Left ventricle myocardium superior (tissue), 1 donor: ENCODE data around the gene CYP4X1. TPM values are rescaled to one million over a fixed set of nuclear protein-coding genes. Genes with fewer than 3 reads are reported as not detected.
"Not testable (repeated sequence)": the region's sequence is repeated elsewhere in the genome, so short reads cannot be mapped to it uniquely, and the experiment has no call there.

Source experiments
- ATAC-seq: fragments of 200-7000 bp; cut with Tn5 transposase; one replicate; pipeline ENCODE4 v1.9.1; 2020; ENCODE audit warnings: mild to moderate bottlenecking, moderate library complexity
- DNase-seq: peaks from one replicate; pipeline ENCODE4 v3.0.0-alpha.2; 2020
- intact Hi-C: fragments of 100-400 bp; cut with micrococcal nuclease; formaldehyde crosslinking; loops from one replicate; pipeline ENCODE4 v1.11.0; 2022
- total RNA-seq: library from RNA; stranded (reverse); fragmentation: NEBNext Ultra II Directional; extraction: Animal tissue kit (Norgen Biotek cat#: 25700); gene quantifications from one replicate; pipeline ENCODE4 v1.2.1, GENCODE V29; 2021
- donor health status: DM: no; HTN: yes; CAD: no; lungs with severe emphysema.

CYP4X1 gene
- total RNA-seq, 1 donor from 2014 or later = 1.6 TPM

GRCh38 chr1:47067097-47067594 is 43.7 kb downstream of the CYP4X1 start, which contains the start of gene CYP4Z1:
Gene CYP4Z1, plus strand, starts transcription at chr1:47067231. Its CDS starts 260 bp downstream, at chr1:47067491.
- ATAC-seq = no peak
- DNase-seq = no peak
- intact Hi-C loops = no loop called here

GRCh38 chr1:47069080-47069479 is 45.6 kb downstream of the CYP4X1 start:
- ATAC-seq, intact Hi-C loops: not testable (repeated sequence)

GRCh38 chr1:47069509-47069908 is 46.0 kb downstream of the CYP4X1 start:
- ATAC-seq, DNase-seq, intact Hi-C loops: not testable (repeated sequence)

More at GRCh38 chr1:47069080-47069479, 45.6 kb downstream of the CYP4X1 start:
- DNase-seq = not testable (repeated sequence)

GRCh38 chr1:47089356-47089755 is 65.9 kb downstream of the CYP4X1 start:
- not testable (repeated sequence) for ATAC-seq

GRCh38 chr1:47091476-47091875 is 68.0 kb downstream of the CYP4X1 start:
- intact Hi-C loops, DNase-seq, ATAC-seq: not testable (repeated sequence)

More at GRCh38 chr1:47089356-47089755, 65.9 kb downstream of the CYP4X1 start:
- intact Hi-C loops, DNase-seq: not testable (repeated sequence)

Other genes with a start within 250 kb of the CYP4X1 start
- 16.1 TPM for gene CYP4B1, start 224.6 kb upstream of the CYP4X1 start, total RNA-seq
- not detected for gene CYP4A11, start 82.2 kb upstream of the CYP4X1 start, total RNA-seq
- 0.30 TPM for gene CYP4Z1, start 43.6 kb downstream of the CYP4X1 start, total RNA-seq
- not detected for gene CYP4A22, start 113.8 kb downstream of the CYP4X1 start, total RNA-seq
- gene PDZK1IP1, start 166.4 kb downstream of the CYP4X1 start, total RNA-seq = not detected
- gene TAL1, start 208.6 kb downstream of the CYP4X1 start, total RNA-seq = 3.7 TPM